AG20443 (cell line): Measurements from ENCODE around the gene CHTF8.
A peak's percentile ranks its signal among the peaks of the same experiment; 100 is the strongest.

Source experiments
- DNase-seq: peaks from one replicate; pipeline ENCODE4 v3.0.0; 2012; ENCODE audit warnings: low spot score, mixed read lengths

CHTF8 gene

DNA sequence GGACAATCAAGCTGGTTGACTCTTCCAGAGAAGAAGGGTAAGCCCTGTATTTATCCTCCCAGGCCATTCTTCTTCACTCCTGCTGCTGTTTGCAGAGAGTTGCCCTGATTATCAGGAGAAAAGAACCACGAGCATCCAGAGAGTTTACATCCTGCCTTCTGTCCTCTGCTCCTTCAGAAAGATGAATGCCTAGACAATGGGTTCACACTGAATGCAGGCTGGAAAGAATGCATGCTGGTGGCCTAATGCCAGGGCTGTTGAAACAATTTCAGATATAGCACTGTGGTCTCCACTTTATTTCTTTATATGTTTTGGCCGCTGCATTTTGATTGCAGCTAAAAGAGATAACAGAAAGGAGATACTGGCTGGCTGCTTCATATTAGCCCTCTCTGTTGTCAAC is 48.1 kb downstream of the CHTF8 start:
- peak; percentile 45 for DNase-seq

DNA sequence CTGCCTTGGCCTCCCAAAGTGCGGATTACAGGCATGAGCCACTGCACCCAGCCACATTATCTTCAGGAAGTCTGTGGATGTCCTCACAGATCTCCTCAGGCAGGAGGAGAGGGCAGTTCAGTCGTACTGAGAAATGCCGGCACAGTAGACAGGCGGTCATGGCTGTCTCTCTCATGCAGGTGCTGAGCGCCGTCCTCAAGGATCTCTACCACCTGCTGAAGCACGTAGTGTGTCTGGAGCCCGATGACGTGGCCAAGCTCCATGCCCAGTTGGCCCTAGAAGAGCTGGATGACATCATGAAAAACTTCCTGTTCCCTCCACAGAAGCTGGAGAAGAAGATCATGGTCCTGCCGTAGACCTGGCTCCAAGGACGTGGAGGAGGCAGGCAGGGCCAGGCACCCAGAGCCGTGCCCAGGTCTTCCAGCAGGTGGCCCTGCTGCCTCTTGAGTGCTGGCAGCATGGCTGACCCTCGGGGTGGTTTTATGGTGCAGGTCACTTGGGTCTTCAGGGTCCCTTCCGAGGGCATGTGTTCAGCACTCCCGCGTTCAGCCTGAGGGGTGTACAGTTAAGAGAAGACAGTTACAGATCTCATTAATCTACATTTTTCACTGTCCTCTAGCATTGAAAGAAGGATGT is 49.0 kb downstream of the CHTF8 start:
- no peak for DNase-seq

DNA sequence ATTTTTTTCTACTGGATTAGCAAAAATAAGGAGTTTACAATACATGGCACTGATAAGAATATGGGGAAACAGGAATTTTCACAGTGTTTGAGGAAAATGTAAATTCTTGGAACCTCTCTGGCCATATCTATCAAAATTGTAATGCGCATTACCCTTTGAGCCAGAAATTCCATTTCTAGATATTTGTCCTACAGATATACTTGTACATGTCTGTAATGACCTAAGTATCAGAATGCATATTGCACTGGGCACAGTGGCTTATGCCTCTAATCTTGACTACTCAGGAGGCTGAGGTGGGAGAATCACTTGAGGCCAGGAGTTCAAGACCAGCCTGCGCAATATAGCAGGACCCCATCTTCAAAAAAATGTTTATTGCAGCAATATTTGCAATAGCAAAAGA is 52.7 kb downstream of the CHTF8 start:
- no peak for DNase-seq

DNA sequence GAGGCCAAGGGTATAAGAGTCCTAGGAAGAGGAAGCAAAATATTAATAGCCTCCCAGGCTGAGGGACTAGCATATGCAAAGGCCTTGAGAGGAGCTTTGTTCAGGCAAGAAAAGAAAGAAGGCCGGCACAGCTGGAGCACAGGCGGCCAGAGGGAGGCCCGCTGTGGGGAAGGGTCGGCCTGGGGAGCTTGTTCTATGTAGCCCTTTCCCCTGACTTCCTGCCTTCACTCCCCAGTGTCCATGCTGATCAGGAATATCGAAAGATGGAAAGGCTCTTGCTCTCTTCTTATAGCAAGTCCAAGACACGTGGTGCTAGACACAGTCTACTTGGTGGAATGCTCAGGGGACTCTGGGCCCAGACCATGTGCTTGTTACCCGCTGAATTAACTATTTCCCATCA is 54.3 kb downstream of the CHTF8 start:
- no peak for DNase-seq

DNA sequence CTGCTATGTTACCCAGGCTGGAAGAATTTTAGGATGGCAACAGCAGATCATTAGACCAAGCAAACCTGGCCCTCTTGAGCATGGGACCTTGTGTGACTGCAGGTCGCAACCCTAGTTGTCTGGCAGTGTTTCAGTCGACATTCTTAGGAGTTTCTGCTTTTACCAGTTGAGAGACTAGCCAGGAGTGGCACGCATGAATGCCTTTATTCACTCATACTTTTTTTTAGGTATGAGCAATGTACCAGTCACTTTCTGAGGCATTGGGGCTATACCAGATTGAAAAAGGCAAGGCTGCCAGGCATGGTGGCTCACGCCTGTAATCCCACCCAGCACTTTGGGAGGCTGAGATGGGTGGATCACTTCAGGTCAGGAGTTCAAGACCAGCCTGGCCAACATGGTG is 55.1 kb downstream of the CHTF8 start:
- no peak for DNase-seq

DNA sequence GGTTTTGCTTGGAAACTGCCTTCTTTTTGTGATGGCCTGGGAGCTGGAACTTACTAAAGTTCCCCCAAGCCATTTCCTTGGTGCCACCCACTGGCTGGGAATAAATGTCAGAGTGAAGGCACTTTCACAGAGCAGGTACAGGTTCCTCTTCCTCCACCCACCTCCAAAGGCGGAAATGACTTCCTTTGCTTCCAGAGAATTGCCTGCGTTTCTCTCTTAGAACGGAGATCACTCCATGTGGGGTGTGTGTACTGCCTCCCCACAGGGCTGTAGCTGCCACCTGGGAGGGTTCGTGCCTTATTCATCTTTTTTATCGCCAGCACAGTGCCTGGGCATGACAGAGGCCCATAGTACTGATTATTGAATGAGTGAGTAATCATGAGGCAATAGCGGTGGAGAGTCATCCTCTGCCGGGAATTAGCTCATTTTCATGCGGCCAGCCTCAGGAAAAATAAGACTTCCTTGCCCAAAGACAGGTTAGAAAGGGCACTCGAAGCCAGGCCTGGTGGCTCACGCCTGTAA is 59.1 kb downstream of the CHTF8 start:
- peak; percentile 83 for DNase-seq

DNA sequence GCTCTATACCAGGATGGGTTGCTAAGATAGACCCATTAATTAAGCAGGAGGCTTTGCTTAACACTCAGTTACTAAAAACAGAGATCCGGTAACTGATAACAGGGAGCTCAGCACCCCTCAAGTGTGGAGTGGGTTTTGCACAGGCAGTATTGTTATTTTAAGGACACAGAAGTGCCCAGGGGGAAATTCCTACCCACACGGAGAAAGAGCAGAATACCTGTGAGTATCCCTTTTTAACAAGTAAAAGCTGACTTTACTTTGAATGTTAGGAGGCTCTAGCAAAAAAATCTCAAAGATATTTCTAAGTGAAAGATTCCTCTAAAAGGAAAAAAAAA is 59.8 kb downstream of the CHTF8 start:
- DNase-seq, result no peak

DNA sequence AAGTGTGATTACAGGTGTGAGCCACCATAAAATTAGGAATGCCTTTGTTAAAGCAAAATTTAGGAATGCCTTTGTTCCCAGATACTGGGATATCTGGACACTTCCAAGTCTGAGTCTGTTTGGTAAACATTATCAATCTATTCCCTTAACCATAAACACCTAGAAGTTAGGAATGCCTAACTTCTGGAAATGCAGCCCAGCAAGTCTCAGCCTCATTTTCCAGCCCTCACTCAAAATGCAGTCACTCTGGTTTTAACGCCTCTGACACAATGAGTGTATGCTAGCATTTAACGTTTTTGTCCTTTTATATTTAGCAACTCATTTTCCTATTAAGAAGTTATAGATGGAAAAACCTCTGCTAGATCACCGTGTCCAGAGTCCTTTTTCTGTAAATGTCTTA is 61.4 kb downstream of the CHTF8 start:
- DNase-seq, result no peak

DNA sequence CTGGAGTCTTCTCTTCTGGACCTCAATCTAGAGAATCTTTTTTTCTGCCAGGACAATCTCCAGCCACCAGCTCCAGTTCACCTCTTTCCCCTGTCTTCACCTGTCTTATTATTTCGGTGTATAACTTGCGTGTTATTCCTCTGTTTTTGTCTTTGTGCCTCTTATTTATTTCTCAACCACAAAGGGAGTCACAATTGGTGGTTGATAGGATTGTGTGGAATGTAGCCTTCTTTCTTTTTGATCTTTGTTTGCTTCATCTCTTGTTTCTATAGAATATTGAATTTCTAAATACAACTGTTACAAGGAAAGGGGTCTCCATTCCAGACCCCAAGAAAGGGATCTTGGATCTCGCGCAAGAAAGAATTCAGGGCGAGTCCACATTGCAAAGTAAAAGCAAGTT is 62.9 kb downstream of the CHTF8 start:
- no peak for DNase-seq
